HTR-8/SVneo (cell line): Measurements from ENCODE around the gene SQSTM1.

Experiments used
- DNase-seq: peaks from one replicate; pipeline ENCODE4 v3.0.0; 2011; ENCODE audit warnings: low spot score, mixed read lengths; ENCODE audit not compliant: insufficient read length
- FAIRE-seq: peaks from 2 replicates; lab custom pipeline; 2011; peaks lifted over from hg19 to GRCh38; lab: Jason Lieb, UNC

The SQSTM1 gene

DNA sequence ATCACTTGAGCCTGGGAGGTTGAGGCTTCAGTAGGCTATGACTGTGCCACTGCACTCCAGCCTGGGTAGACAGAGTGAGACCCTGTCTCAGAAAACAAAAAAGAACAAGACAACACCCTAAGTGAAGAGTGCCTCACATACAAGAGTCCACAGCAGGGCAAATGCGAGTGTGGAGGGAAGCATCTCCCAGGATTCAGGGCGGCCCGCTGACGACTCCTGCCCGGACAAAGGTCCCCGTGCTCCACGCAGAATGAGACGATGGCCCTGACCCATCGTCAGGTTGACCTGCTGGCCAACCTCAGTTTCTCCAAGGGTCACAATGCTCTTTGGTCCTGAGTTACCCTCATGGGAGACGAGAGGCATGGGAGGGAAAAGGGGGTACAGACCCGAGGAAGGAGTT lies 19.6 kb downstream of the SQSTM1 start:
- FAIRE-seq = no peak
- no peak for DNase-seq

DNA sequence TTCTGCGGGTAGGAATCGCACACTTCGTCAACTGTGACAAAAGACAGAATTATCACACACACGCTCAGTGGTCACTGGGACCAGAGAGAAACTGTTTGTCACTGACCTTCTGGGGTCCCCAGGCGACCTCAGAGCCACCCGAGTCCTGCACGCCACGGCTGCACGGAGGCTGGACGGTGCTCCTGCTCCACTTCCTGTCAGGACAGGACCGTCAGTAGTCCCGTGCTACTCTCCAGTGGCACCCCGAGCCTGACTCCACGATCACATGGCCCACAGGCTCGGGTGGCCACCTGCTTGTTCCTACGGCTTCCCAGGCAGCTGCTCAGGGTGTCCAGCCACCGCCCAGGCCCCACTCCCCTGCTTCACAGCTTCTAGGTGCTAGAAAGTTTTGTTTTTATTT lies 20.1 kb downstream of the SQSTM1 start:
- DNase-seq (no peak), FAIRE-seq (no peak)

DNA sequence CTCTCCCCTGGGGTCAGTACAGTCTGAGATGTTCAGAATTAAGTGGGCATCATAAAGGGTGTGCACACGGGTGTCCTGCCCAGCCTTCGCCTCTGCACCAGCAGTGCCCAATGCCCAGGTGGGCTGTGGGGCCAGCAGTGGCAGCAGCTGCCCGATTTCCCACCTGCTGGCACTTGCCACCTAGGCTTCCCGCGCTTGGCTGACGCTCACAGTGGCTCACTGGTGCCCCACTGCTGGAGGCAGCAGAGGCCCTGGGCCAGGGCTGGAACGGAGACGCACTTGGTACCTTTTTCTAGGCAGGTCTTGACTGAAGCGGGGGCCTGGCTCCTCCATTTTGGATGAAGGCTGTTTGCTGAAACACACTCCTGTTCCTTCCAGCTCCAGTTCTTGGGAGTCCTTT lies 20.9 kb downstream of the SQSTM1 start:
- FAIRE-seq (no peak), DNase-seq (no peak)

DNA sequence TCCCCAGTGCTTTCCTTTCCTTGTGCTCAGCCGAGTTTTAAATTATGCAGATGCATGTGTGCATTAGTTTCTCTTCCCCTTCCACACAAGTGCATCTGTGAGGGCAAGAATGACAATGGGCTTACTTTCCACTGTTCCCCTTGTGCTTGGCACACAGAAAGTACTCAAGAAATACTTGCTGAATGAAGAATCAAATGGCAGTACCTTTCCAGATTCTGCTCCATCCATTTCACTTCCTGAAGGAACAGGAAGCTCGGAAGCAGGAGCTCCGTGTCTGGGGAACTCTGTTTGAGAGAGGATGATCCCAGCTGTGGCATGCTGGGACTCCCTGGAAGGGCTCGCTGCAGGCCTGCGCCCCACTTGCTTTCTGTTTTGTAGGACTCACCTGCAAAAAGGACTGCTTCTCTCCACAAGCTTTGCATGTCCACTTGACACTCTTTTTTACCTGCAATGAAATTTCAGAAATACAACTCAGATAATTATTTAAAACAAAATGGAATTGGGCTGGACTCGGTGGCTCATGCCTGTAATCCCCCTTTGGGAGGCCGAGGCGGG lies 32.4 kb downstream of the SQSTM1 start:
- no peak for FAIRE-seq

DNA sequence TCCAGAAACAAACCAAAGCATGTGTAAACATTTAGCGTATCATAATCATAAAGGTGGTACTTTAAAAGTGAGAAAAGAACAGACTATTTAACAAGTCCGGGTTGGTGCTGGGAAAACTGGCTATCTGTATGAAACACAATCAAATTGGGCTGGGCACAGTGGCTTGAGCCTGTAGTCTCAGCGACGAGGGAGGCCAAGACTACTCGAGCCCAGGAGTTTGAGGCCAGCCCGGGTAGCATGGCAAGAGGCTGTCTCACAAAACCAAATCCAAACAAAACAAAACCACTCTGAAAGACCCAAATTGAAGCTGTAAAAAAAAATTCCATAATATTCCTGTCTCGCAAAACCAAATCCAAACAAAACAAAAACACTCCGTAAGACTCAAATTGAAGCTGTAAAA lies 33.7 kb downstream of the SQSTM1 start:
- FAIRE-seq = no peak
- DNase-seq = no peak

More for the DNA sequence above, 32.4 kb downstream of the SQSTM1 start:
- no peak for DNase-seq

DNA sequence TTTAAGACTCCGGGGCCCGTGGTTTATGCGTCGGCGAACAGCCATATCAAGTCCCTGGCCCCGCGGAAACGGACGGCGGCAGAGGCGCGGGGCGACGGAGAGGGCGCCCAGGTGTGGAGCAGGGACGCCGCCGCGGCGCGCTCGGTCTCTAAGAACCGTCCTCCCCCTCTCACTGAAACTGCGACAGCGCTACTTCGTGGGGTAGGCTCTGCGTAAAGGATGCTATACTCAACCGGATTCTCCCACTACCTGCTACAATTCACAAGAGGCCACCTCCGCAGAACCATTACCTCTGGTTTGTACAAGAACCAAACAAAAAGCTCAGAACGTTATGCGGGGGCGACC lies 37.5 kb downstream of the SQSTM1 start:
- no peak for FAIRE-seq
- DNase-seq = peak; percentile 35

DNA sequence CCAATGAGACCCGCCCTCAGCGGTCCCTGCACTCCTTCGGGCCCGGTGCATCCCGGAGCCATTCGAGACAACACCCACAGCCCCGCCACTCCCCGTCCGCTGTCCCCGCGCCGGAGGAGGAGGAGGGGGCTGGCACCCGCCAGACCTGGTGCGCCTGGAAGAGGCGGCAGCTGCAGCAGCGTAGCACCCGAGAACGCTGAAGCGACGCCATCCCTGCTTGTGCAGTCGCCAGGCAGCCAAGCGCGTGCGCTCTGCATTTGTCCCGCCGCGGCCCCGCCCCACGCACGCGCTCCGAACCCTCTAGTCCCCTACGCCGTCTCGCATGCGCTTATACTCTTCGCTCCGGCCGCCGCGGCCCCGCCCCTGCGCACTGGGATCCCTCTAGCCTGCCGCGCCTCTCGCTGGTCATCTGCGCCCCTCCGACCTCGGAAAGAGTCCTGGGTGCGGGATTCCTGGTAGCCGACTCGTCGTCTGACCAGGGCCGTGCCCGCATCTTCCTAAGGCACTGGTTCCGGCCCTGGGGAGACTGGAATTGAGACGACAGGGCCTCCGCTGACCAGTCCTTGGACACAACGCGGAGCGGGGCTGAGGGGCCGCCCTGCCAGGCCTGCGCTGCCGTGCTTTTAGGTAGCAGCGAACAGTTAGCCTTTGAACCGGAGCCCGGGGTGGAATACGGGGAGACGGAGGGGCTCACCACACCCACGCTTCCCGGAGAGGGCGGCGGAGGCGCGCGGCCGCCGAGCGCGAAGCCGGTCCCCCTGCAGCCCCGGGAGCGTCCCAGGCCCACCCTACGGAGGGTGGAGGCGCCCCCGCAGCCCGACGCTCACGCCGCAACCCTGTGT lies 38.1 kb downstream of the SQSTM1 start, which contains the start of gene MRNIP:
TSS of gene MRNIP (minus strand) at position 232 of the 842 bp plus-strand sequence. CDS start at position 211, 21 bp downstream.
- FAIRE-seq = peak; percentile 93
- peak; percentile 97 for DNase-seq

DNA sequence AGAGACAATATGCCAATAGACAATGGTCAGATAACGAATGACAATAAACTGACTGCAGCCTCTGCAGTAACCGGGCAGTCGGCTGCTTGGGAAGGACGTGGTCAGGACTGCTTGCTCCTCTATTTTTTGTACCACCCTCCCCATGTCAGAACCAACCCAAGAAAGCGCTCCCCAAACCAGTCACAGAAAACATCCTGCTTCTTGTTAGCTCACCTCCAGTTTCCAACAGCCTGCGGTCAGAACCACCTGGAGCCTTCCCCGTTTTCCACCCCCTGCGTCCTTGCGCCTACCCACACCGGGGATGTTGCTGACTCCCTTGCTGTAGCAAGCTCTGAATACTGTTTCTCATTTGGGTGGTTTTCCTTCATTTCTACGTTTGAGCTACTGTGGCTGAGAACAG lies 39.6 kb downstream of the SQSTM1 start:
- DNase-seq (no peak), FAIRE-seq (no peak)

DNA sequence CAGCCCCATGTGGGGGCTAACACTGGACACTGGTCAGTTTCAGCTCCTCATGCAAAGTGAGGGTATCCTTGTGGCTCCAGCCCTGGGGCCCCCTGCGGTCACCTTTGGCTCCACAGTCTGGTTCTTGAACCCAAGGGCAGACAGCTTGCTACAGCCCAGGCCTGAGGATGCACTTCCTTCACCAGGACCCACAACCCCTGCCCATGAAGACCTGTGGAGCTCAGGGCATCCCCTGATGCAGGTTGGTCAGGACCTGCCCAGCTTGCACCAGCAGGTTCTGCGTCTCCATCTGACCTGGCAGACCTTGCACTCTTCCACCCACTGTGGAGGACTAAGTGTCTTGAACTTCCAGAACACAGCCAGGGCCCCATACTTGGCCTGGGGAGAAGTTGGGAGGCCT lies 41.6 kb downstream of the SQSTM1 start:
- FAIRE-seq = no peak
- no peak for DNase-seq

DNA sequence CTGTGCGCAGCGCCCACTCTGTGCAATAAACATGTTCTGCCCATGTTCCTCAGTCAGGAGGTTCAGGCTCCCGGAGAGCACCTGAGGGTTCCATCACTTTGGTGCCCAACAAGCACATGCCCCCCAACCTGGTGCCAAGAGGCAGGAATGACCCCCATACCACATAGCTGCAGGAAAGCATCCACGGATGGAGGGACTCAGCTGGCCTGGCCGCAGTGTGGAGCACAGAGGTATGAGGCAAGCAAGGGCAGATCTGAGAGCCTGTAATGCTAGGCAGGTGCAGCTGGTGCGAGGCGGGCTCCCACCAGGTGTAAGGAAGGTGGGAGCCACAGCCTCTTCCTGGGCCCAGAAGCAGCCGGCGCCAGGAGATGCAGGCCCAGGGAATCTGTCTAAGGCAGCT lies 42.2 kb downstream of the SQSTM1 start:
- FAIRE-seq = no peak
- no peak for DNase-seq

DNA sequence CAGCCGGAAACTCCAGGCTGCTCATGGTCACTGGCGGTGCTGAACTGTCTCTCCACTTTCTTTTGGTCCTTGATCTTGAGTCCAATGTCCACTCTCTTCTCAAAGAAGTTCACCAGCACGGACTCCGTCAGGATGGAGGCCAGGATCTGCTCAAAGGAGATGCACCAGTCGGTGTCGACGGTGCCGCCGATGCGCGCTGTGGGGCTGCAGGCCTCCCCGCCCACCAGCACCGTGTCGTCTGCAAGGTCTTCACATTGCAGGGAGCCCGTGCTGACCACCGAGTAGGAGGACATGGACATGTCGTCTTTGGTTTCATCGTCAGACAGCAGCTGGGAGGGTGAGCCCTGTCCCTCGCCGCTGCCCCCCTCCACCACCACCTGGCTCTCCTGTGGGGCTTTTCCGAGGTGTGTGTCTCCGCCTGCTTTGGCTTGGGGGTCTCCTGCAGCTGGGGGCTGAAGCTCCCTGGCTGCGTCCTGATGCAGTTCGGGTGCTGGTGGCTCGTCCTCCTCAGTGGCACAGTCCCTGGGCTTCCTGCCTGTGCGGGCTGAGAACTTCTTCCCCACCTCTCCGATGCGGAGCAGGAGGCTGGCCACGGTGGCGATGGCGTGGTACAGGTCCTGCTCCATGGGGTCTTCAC lies 42.9 kb downstream of the SQSTM1 start:
- FAIRE-seq = no peak

DNA sequence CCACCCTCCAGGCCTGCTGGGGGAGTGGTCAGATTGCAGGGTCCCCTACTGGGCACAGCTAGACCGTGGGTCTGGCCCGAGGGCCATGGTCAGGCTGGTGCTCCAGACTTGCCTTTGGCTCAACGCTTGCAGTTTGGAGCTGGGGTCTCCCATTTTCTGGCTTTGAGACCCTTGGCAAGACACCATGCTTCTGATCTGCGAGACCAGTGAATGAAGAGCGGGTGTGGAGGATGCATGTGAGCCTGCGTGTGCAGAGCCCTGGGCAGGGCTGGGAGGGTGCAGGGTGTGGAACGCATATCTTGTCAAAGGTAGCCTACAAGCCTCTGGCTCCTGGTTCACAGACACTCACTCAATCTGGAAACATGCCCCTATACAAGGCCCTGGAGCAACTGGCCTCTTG lies 44.0 kb downstream of the SQSTM1 start:
- no peak for FAIRE-seq
- DNase-seq = no peak

More for the DNA sequence above, 42.9 kb downstream of the SQSTM1 start:
- no peak for DNase-seq

DNA sequence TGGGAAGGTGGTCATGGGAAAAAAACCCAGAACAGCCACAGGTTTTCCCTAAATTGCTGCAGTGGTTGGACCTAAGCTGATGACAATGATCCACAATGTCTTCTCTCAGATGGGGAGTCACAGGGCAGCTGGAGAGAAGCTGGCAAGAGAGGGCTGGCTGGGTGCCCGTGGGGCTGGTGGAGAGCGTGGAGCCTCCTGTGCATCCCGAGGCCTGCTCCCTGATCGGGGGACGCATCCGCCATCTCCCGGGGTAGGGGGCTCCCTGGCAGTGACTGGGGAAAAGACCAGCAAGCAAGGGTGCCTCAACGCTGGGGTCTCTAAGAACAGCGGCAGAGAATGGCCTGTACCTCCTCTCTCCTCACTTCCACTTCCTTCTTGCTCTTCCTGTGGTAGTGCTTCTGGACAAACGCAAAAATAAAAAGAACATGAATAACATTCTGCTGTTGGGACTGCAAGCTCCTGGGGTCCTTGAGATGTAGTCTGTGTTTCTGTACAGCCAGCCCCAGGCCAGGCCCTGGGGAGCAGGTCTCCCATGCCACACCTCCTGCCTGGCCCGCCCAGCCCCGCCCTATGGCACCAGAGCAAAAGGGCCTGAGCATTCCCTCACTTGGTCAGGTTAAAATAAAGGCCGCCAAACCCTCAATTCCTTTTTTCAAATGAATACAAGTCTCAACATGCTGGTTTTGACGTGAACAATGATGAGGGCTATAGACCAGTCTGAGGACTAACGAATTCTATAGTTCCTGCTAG lies 45.0 kb downstream of the SQSTM1 start:
- no peak for FAIRE-seq
- DNase-seq = no peak

DNA sequence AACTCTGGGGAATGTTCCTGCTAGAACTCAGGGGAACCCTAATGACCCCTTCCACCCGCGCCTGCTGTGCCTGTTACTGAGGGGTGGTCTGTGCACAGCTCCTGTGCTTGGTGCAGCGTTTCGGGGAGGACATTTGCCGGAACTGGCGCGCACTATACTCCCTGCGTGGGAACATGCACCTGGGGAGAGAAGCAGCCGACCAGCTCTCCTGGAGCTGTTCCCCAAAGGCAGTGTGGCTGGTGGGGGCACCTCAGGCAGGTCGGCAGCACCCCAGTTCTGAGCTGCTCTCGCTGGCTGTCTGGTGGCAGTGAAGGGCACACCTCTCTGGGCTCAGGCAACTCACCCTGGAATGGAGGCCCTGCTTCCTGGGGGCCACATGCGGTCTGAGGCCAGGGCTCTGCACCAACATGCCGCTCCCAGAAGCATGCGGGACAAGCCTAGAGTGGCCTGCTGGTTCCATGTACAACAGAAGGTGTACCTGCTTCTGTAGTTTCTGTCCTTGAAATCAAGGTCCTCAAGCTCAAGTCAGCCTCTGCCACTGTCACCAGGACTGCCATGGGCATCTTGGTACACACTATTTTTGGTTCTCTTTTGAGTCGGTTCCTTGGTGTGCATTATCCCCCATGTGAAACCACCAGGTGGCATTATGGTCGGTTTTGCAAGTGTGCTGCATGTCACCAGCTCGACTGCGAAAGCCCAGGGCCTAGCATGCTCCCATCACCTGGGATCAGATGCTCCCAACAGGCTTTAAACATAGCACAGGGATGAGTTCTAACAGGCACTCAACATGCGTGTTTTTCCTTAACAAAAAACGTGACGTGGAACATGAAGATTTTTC lies 45.8 kb downstream of the SQSTM1 start:
- FAIRE-seq (no peak), DNase-seq (no peak)

DNA sequence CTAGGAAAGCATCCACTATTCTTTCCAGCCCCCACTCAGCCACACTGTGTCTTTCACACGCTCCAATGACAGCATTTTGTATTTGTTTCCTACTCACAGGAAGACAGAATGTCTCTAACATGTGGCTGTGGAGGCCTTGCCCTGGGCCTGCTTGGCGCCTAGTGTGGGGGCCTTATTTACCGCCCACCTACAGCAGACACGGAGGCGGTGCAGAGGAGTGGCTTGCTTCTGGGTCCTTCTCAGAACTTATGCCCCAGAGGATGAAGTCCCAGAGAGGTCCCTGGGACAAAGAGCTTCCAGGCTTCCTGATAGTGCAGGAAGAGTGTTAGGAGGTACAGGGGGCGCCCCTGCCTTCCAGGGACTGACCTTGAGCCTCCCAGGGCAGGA lies 46.4 kb downstream of the SQSTM1 start:
- DNase-seq = no peak
- FAIRE-seq = no peak

DNA sequence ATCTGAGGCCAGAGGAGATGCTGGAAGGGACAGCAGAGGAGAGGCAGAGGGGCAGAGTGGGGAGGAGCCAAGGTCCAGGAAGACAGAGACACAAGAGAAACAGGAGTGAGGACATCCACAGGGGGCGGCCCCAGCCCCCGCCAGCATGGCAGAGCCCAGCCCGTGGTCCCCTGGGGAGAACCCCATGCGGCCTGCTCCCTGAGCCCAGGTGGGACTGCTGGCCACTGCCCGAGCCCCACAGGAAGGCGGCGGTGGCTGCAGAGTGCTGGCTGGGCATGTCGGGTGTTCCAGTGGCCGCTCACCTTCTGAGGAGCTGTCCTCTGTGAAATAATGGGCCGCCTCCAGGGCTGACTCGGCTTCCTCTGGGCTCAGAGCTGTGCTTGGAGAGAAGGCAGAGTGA lies 46.8 kb downstream of the SQSTM1 start:
- FAIRE-seq = no peak

DNA sequence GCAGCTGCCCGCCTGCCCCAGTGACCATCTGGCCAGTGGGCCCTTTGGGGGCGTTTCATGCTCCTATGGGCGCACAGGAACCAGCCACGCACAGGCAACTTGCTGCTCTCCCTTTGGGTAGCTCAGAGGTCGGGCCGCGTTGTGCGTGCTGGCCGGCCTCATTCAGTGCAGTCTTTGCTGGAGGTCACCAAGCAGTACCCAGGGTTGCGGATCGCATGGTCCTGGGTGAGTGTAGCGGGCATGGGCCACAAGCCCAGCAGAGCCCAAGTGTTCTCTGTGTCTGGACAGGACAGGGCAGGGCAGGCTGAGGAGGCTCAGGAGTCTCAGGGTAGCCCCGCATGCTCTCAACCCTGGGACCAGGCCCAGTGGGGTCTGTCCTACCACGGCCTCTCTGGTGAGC lies 47.8 kb downstream of the SQSTM1 start:
- FAIRE-seq (no peak), DNase-seq (no peak)

More for the DNA sequence above, 46.8 kb downstream of the SQSTM1 start:
- DNase-seq = no peak

DNA sequence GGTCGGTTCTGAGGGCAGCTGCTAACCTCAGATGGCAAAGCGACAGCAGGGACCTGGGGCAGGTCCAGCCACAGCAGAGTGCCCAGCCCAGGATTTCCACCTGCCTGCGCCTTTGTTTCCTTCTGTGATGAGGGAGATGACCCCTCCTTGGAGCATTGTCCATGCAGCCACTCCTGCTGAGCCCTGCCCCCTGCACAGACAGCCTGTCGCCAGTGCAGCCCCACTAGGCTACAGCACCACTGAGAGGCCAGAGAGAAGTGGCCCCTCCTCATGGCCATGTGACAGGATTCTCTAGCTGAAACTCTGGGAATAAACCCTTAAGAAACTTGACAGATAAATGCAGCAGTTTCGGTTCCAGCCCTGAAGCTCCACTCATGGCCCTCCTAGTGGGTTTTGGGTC lies 48.4 kb downstream of the SQSTM1 start:
- no peak for DNase-seq
- FAIRE-seq = no peak

DNA sequence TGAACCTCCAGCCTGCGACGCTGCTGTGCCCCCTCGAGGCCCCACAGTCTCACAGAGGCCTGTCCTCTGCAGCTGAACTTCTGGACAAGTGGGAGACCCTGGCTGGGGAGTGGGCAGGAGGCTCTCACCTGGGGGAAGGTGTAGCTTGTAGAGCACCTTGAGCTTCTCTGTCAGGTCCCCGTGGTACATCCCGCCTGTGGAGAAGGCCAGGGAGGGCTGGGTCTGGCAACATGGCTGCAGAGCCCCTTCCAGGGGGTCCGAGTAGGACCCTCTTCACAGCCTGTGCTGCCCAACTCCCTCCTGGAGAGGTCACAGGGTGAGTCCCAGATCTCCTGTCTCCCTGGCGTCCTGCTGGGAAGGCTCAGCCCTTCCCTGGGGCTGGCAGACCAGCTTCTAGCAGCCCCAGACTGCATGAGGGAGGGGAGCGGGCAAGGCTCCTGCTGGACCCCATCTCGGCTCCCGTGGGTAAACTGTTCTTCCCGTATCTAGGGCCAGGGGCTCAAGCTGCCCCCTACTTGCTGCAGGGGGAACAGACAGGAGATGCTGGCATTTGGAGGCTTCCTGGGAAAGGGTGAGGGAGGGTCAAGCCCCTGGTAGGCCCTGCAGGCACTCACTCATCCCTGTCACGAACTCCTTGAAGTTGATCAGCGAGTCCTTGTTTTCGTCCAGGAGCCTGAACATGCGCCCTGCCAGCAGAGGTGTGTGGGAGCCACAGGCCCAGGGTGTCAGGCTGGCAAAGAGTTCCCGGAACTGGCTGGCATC lies 49.1 kb downstream of the SQSTM1 start:
- FAIRE-seq = no peak
- no peak for DNase-seq
